HG03103 (cell line): ENCODE results near the gene ACVR1B.

Source experiments
- ATAC-seq: cut with Tn5 transposase; IDR thresholded peaks from one replicate; pipeline ENCODE4 v1.9.1; 2021; ENCODE audit warnings: low read depth; ENCODE audit not compliant: unreplicated experiment

ACVR1B gene

GRCh38 chr12:52041035-52041434 is 89.5 kb downstream of the ACVR1B start:
- no peak for ATAC-seq

- ATAC-seq = no peak
Observed at GRCh38 chr12:52041695-52042123, 90.2 kb downstream of the ACVR1B start.

- no peak for ATAC-seq
Observed at GRCh38 chr12:52042706-52043385, 91.3 kb downstream of the ACVR1B start.

GRCh38 chr12:52043386-52044212 is 92.1 kb downstream of the ACVR1B start:
- no peak for ATAC-seq

GRCh38 chr12:52044292-52044983 is 92.9 kb downstream of the ACVR1B start:
- ATAC-seq = no peak

GRCh38 chr12:52045794-52046199 is 94.3 kb downstream of the ACVR1B start:
- ATAC-seq = no peak
